Fibroblast of skin of right biceps (primary cell): ENCODE data around the gene TACC2.

ENCODE experiments used
- DNase-seq: peaks from one replicate; pipeline ENCODE4 v3.0.0-alpha.2; 2013

Gene TACC2

DNA sequence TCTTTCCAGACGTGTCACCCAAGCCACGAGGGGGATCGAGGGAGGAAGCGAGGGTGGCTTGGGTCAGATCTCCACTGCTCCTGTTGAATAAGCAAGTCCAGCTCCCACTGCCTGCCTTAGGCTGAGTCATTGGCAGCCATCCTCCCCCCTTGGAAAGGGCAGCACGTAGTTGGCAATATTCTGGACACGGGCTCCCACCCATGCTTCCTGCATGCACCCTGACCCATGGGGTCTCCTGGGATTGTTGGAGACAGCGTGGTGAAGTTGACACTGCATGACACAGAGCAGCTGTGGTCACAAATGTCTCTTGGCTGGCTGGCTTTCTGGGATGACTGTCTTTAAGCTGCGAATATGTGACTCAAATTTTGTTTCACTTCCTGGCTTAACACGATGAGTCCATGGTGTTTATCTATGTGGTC, 293.3 kb downstream of the TACC2 start:
- DNase-seq = peak; percentile 32

DNA sequence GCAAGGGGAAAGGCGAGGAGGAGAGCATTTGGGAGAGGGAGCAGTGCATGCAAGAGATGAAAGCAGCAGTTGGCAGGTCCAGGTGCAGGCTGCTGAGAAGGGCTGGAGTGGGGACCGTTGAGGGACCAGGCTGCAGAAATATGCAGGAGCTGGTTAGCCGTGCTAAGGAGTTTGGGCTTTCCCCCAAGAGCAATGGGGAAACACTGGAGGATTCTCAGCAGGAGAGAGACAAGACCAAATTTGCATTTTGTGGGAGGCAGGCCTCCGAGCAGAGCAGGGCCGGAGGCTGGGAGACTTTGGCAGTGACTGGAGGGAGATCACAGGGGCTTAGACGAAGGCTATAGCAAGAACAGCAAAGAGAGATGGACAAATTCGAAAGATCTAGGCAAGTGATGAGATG, 293.9 kb downstream of the TACC2 start:
- DNase-seq = no peak

DNA sequence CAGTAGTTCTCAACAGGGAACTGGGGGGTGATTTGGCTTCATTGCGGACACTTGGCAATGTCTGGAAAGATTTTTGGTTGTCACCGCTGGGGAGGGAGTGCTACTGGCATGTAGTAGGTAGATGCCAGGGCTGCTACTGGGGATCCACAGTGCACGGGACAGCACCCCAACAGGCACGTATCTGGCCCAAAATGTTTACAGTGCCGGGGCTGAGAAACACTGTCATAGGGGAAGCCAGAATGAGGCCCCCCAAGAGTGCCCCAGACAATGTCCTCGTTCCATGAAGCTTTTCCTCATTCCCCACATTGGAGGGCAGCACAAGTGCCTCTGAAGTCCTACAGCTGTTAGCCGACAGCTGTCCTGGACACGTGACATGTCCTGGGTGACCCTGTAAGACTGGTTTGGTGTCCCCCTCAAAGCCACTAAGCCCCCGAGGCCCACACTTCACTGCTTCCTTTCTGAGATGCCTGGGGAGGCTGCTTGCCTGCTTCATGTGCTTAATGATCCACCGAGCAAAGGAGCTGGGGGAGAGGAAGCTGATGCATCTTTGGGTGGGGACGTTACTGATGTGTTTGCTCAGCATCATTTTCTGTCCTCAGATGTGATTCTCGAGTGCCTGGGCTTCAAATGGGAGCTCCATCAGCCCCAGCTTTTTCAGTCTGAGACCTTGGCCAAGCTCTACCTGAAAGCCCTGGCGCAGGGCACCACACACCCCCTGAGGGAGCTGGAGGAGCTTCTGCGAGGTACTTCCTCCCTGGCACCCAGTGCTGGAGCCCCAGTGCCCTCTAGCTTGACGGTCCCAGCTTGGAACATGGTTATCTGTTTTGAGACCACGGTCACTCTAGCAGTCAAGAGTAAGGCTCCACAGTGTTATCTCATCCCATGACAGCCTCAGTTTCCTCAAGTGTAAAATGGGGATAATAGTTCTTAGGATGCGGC, 296.8 kb downstream of the TACC2 start:
- DNase-seq = no peak

DNA sequence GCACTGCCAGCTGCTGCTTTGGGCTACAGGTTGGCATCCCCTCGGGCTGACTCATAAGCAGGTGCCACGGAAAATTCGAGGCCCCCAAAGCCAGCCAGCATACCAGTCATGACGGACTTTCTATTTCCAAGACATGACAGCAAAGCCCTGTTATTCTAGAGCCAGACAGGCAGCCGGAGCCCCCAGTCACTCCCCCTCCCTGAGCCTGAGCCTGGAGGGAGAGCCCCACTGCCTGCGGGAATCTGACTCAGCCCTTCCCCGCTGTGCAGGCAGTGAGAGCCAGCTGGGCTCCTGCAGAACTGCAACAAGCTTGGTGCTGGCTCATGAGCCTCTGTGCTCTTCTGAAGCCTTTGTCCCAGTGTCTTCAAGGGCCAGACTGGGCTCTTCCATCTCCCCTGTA, 297.9 kb downstream of the TACC2 start:
- peak; percentile 80 for DNase-seq

DNA sequence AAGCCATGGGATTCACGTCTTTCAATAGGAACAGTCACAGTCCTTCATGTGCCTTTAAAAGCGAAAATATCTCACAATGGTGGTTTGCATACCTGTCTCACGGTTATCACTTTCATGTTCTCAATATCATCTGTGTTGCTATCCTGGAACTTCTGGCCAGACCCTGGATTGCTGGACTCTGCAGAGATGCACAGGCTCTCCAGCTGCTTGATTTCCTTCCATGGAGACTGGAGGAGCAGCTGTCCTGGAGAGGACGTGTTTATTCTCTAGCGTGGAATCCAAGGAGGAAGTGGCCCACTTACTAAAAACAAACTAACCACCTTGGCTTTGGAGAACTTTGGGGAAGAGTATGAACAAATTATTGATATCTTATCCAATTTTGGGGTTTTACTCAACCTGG, 298.6 kb downstream of the TACC2 start:
- DNase-seq = no peak

DNA sequence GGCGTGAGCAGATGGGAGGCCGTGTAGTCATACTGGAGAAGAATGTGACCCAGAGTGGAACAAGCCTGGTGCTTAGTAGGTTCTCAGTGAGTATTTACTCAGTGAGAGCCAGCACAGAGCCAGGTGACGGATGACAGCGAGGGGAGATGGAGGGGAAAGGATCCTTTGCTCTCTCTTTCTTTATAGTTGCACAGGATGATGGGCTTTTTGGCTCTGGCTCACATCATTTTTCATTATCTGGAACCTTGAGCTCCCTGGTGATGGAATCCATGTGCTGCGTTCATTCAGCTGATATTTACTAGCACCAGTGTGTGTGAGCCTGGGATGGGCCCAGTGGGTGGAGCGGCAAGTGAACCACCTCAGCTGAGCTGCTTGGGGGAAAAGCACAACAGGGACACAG, 299.3 kb downstream of the TACC2 start:
- DNase-seq = no peak

DNA sequence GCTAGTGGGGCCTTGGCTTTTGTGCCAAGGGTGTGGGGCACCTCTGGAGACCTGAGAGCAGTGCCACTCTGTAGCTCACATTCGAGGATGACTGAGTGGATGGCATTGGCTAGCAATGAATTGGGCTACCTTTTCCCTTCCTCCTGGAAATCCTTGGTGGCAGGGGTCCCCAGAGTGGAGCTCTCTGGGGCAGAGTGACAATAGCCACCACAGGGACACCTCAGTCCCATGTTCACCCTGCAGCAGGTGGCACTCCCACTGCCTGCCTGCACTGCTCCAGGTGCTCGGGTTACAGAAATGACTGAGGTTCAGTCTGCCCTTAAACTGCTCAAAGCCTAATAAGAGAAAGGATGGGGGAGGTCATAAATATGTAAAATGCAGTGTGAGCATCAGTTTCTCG, 300.0 kb downstream of the TACC2 start:
- DNase-seq = no peak

DNA sequence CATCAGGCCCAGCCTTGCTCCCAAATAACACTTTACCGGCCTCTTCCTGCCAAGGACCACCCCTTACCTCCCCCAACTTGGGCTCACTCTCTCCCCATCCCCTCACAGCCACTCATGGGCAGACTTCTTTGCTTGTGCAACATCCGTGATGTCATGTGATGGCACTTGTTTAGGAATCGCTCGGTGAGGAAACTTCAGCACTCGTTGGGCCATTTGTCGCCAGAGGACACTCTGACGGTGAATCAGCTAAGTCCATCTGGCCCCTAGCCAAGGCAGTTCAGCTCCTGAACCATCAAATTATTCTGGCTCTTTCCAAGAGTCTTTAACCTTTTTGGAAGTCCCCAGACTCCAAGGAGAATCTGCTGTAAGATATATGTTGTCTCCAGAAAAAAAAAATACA, 301.4 kb downstream of the TACC2 start:
- DNase-seq = peak; percentile 17

DNA sequence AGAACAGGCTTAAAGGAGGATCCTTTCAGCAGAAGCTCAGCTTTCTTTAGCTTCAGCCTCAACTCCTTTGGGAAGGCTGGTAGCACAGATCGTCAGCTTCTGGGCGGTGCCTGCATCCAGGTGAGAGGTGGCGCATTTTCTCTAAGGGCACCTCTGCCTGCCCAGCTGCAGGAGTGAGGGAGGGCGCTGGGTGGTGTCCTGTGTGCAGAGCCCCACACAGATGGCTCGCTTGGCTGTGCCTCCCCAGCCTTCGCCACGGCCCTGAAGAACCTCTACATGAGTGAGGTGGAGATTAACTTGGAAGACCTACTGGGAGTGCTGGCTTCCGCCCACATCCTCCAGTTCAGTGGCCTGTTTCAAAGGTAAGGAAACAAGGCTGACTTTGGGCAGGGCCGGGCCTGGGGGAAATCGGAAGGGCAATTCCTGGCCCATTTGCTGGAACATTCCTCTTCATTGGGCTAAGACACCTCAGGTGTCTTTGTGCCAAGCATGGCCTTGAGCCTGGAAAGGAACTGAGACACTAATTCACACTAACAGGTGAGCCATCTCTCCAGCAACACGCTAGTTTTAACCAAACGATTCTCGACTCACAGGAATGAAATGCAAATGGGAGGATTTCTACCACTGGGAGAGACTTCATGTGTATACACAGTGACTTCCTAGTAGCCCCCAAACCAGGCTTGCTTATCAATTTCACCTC, 302.0 kb downstream of the TACC2 start:
- DNase-seq = no peak

DNA sequence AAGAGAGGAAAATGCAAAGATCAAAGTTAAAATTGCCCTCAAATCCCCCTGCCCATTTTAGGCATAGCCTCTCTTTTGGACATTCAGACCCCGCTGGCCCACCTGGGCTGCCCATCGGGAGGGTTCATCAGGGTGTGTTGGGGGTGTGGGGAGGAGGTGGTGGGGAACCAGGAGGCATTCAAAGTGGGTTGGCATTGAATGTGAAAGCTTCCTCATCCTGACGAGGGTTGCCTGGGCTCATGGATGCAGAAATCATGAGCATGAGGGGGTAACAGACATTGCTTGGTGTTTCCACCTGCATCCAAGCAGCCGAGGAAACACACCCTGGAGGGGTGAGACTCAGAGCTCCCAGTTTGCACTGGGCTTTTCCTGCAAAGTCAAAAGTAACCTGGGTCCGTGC, 302.8 kb downstream of the TACC2 start:
- DNase-seq = no peak

DNA sequence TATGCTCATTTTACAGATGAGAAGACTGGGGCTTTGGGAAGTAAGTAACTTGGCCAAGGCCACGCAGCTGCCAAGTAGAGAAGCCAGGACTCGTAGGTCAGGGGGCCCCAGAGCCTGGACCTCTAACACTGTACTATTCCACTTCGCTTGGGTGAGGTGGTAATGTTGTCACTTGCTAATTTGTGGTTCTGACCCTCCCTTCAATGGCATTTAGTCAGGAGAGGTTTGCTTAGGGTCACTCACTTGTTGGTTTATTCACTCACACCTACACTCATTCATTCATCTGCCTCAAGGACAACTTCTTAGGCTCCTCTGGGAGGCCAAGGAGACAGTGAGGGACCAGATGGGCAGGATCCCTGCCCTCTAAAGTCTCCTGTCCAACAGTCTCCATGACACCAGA, 303.4 kb downstream of the TACC2 start:
- DNase-seq = no peak

DNA sequence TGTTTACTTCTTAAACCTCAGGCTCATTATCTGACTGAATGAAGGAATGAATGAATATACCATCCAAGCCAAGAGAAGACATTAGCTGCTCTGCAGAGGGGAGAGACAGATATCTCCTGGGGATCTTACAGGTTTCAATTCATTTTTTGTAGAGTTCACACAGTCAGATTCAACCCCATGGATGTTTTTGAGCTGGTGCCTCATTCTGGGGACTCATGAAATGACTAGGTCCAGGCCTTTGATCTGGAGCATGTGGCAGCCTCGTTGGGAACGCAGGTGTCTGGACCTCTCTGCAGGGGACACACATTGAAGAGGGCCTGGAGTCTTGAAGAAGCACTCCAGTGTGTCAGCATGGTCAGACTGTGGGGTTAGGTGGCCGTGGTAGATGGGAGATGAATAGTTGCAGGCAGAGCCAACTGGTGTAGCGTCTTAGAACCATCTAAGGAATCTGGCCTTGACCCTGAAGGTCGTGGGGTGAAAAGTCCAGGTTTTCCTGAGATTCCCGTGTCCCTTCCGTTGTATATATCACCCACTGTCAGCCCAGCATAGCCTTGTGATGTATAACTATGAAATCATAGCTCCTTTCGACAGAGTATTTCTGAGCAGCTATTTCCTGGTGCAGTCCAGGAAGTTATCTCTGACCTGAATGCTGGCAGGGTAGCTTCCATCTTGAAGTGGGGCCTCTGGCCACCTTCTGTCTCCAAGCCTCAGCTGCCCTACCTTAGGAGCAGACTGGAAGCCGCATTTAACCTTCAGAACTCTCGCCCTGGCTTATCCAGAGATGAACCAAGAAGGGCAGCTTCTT, 304.4 kb downstream of the TACC2 start:
- DNase-seq = no peak

DNA sequence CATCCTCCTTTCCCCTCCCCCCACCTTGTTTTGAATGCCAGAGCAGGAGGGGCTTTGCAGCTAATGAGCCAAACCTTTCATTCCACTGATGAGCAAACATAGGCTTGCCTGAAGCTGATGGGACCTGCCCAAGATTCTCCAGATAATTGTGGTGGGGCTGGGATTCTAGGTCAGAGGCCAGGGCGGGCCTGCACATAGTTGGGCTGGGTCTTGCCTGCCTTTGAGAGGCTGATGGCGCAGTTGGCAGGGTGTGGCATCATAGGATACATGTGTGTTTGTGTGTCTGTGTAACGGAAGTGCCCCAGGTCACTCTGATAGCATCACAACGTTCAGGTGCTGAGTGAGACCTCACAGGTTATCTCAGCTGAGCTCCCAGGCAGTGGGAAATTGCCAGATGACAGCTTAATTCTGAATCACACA, 305.0 kb downstream of the TACC2 start:
- DNase-seq = peak; percentile 10

DNA sequence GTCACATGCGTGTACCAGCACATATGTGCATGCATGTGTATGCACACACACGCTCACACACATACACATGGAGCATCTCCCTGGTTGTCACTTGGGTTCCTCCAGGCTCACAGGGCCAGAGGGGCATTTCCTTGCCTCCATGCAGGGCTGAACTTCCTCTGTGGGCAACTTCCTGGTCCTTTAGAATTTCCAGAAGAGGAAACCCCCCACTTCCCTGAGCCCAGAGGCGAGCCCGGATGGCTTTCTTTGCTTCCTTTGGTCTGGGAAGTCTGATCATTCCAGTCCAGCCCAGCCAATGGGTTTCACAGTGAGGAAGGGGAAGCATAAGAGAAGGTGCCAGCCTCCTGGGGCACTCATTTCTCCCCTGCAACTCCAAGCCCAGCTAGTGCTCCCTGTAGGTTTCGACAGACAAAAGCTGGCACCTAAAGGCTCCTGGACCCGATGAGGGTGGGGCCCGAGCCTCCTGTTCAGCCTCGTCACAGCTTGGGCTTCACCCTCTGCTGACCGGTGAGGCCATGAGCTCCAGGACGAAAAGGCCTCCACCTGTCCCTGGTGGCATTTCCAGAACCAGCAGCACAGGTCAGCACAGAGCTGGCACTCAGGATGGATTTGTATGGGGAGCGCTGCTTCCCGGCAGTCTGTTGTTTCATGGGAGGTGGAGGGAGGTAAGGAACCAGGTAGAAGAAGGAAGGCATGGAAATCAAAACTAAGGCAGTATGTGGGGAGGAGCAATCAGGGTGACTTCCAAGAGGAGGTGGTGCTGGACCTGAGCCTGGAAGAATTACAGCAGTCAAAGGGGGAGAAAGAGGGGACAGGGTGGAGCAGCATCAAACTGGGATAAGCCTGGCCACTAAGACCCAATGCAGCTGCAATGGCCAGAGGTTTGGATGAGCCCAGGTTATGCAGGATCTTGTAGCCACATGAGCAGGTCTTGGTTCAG, 305.8 kb downstream of the TACC2 start:
- no peak for DNase-seq

DNA sequence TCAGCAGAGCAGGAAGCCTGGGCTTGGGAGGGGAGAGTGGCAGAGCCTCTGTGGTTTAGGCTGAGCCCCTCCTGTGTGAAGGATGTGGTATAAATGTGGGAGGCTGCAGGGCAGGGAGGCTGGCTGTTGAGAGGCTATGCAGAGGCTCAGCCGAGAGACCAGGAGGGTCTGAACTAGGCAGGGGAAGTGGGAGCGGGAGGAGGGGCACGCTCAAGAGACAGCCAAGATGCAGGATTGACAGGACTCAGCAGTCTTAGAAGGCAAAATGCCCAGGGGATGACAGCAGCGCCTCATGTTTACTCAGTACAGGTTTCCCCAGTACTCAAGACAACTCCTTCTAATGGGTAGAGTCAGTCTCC, 306.5 kb downstream of the TACC2 start:
- DNase-seq = no peak

DNA sequence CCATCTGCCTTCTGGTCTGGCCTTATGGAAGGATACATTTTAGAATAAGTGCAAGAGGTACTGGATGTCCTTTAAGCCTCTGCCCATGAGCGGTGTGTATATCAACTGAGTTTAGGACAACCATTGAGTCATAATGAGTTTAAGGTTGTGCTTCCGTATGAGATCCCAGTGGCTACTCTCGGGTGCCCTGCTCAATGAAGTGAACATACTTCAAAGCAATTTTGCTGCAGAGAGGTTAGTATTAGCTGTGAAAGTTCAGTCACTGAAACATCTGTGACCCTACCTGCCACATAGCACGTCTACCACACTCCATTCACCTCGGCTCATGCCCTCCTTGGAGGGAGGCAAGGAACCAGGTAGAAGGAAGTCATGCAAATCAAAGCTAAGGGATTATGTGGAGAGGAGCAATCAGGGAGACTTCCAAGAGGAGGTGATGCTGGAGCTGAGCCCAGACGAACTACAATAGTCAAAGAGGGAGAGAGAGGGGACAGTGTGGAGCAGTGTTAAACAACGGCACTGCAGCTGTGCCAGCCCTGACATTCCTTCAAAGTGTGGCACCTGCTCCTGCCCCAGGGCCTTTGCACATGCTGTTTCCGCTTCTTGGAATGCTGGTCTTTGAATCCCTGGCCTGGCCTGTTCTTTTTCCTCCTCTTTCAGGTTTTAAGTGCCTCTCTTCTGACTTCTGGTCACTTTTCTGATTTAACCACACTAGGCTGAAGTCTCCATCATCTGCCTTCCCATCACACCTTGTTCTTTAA, 307.6 kb downstream of the TACC2 start:
- no peak for DNase-seq

DNA sequence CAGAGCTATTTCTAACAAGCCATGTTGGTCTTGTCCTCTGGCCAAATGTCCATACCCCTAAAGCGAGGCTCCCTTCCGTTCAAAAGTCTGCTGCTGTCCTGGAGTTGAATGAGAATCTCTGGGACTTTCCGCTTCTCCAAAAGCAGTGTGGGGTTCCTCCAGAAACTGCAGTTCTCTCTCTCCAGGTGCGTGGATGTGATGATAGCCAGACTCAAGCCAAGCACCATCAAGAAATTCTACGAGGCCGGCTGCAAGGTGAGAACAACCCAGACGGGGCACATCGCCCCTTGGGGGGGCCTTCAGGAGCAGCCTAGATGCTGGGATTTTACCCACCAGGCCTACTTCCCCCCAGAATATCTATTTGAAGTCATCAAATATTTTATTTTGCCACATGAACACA, 308.6 kb downstream of the TACC2 start:
- DNase-seq = no peak

DNA sequence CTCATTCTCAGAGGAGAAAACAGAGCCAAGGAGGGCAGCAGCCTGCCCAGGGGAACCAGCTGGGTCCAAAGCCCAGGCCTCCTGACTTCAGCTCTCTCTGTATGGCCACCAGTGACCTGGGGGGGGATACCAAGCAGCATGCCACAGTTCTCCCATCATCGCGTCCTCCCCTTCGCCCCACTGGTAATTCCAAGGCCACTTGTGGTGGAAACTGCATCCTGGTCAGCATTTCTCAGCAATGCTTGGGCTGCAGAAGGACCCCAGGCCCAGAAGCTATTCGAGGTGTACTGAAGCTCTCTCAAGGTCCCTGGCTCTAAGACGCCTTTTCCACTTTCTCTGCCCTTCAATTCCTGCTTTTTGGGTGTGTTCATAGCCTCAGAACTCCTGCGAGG, 309.2 kb downstream of the TACC2 start:
- no peak for DNase-seq

DNA sequence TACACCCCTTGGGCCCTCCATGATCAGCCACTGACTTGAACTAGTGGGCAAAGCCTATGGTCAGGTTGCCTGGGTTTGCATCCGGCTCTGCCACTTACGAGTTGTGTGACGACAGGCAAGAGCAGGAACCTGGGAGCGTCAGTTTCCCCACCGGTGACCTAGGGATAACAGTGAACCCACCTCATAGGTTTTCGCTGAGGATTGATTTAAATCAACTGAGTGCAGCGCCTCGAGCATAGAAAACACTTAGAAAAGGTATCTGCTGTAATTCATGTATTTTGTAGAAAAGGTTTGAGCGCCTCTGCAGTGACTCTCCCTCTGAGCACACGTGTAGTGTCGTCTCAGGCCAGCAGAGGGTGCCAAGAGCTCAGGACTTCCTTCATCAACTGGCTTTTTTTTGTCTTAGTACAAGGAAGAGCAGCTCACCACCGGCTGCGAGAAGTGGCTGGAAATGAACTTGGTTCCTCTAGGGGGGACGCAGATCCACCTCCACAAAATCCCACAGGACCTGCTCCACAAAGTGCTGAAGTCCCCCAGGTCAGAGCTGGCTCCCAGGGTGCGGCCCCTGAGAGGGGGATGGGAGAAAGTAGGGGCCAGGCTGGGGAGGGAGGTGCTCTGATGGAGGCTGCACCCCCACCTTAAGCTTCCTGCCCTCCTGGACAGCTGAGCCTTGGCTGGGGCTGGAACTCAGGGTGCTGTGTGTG, 309.8 kb downstream of the TACC2 start:
- peak; percentile 73 for DNase-seq

DNA sequence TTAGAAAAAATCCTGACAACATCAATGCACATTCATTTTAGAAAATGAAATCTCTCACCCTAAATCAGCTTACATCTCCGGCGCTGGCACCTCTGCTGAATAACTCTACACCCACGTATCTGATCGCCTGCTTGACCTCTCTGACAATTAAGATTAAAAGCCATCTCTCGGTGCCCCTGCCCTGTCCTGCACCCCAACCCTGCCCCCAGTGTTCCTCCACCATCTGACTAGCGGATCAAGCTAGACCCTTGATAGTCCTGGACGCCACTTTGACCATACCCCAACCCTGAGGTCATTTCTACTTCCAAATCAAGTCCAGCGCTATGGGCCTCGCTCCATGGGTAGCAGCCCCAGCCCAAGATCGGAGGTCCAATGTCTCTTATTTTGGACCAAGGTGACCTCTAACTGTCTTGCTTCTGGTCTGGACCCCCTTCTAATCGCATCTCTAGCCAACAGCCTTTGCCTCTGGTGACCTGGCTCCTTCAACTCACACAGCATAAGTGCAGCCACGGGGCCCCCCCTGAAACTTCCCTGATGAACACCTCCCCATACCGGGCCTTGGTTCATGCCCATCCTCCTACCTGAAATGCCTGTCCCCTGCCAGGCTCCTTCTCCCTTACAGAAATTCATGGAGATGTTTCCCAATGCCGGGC, 310.6 kb downstream of the TACC2 start:
- no peak for DNase-seq
